NCI-H345 treated with DMSO at 0.1 percent for 48 hours (cell line): ENCODE results near the gene SLC7A10.
"Not testable (repeated sequence)": the region's sequence is repeated elsewhere in the genome, so short reads cannot be mapped to it uniquely, and the experiment has no call there.

ENCODE experiments used
- DNase-seq: peaks from one replicate; lab custom pipeline; 2025; ENCODE audit not compliant: unreplicated experiment; lab: John Stamatoyannopoulos, UW

The SLC7A10 gene

DNA sequence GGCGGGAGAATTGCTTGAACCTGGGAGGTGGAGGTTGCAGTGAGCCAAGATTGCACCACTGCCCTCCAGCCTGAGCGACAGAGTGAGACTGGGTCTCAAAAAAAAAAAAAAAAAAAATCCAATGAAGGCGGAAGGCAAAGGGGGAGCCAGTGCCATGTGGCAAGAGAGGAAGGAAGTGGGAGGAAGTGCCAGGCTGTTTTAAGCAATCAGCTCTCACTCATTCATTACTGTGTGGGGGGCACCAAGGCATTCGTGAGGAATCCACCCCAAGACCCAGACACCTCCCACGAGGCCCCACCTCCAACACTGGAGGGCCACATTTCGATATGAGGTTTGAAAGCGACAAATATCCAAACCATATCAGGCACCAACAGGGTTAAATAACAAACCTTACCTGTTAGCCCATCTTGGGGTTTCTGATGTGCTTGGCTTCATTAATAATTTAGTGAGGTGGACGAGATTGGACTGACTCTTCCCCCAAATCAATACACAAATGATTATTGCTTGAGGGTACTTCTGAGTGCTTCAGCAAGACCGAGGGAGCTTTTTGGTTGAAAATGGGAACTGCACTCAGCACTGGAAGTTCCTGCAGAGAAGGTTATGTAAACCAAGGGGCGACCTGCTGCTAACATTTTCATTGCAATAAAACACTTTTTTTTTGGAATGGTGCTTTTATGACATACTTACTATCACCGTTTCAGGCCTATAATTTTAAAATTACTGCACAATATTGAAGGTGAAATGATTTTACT lies 39.0 kb downstream of the SLC7A10 start:
- DNase-seq, result no peak

DNA sequence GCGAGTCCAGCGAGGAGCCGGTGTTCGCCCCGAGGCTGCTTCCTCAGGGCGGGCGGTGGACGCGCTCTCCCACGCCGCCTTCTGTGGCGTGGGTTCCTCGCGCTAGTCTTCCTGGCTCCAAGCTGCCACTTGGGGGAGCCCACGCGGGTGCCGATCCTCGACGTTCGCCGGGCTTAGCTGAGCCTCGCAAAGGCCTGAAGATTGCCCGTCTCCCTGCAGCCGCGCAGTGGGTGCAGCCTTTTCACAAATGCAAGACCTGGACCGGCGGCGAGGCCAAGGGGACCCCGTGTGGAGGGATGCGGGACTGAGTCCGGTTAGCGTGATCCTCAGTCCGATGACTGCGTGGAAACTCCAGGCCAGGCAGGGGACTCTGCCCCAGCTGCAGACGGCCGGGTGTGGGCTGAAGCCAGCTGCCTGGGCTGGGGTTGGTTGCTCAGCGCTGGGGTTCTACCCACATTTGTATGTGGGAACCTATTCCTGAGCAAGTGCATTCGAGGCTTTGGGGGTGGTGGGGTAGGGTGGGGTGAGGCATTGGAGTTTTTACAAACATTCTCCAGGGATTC lies 48.2 kb downstream of the SLC7A10 start:
- DNase-seq, result peak; percentile 89

DNA sequence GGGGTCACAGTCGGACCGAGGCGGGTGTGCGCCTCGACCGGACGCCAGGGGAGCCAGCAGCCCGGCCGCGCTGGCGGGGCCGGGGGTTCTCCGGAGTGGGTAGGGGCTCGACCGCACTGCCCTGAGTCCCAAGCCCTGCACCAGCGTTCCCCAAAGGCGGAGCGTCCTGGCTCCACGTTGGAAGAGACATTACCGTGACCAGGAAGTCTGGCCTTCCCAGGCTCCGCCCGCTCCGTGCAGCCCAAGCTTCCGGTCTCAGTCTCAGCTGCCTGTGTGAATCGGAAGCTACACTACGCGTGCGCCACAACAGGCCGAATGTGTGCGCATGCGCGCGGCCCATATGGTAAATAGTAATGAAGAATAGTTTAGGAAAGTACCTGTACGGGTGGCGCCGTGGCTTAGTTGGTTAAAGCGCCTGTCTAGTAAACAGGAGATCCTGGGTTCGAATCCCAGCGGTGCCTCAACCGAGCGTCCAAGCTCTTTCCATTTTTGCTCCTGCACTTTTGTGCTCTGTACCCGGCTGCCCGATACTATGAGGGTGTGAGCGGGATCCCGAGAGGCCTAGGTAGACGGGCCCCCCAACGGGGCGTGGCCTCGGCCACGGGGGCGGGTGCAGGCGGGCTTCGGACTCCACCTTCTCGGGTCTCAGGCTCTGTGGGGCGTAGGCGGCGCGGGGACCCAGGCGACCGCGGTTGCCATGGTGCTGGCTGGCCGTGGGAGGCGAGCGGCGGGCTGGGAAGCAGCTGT lies 48.8 kb downstream of the SLC7A10 start:
- DNase-seq, result peak; percentile 100

DNA sequence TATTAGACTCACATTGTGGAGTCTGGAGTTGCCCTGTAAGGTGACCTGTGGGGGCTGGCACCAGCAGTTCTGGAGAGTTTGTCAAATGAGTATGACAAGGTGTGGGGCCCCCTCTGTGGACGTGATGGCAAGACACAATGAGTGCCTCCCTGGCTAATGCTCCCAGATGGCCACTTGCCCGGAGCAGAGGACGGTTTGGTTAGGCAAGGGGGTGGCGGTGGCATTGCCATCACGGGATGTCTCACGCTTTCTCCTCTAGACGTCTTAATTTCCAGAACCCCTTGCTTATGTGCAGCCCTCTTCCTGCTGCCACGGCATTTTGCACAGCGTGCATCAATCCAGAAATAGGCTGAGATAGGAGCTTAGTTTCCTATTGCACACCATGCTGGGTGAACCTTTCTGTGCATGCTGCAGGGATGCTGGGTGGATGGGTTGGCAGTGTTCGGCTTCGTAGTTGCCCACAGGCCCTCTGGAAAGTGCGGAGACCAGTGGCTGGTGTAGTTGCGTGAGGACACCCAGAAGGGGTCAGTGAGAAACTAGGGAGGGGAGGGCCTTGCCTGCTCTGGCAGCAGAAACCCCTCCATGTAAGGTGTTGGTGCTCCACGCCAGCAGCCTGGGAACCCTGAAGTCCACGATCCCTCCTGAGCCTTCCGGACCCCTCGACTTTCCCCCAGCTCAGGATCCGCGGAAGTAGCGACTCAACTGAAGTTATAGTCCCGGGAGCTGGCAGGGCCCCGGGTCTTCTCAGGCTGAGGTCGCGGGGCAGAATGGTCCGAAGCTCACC lies 49.6 kb downstream of the SLC7A10 start:
- DNase-seq, result peak; percentile 52

DNA sequence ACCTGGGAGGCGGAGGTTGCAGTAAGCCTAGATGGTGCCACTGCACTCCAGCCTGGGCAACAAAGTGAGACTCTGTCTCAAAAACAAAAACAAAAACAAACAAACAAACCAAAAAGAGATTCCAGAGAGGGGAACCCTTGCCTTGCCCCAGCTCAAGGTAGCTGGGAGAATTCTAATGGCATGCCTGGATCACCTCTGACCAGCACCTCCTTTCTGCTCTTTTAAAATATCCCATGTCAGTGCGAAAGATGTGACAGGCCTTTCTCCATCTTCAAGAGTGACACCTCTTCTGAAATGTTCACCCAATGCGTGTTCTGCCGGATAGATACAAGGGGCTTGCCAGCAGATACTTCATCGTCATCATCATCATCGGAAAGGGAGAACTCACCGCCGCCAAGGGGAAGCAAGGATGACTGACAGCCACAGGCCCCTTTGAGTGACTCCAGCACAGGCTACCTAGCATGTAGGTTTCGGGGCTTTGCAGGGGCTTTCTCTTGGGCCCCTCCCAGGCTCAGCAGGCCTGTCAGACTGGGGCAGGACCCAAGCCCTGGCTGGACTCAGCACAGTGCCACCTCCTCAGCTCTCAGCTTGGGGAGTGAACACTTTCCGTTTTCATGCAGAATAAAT lies 50.4 kb downstream of the SLC7A10 start:
- no peak for DNase-seq

DNA sequence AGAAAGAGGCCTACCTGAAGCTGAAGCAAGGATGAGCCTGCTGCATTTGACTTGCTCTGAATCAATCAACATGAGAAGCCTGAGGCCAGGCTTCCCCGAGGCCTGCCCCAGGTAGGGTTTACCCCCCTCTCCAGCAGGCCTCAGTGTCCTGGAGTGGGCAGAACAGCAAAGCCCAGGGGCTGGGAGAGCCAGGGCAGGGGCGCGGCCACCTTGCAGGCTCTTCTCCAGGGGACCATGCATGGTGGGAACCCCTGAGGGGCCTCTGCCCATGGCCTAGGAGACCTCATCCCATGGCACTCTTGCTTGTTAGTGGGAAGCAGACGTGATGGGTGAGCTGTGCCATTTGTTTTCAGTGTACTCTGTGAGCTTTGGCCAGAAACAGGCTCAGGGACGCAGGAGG lies 51.5 kb downstream of the SLC7A10 start:
- DNase-seq, result no peak

DNA sequence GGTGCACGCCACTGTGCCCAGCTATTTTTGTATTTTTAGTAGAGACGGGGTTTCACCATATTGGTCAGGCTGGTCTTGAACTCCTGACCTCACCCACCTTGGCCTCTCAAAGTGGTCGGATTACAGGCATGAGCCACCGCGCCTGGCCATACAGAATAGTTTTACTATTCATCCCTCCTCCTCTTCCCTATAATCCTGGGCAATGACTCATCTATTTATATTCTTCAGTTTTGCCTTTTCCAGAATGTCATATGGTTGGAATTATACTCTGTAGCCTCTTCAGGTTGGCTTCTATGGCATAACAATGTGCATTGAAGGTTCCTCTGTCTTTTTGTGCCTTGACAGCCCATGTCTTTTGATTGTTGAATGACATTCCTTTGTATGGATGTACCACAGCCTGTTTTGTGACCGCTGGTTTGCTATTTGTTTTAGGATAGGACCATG lies 53.7 kb downstream of the SLC7A10 start:
- no peak for DNase-seq

DNA sequence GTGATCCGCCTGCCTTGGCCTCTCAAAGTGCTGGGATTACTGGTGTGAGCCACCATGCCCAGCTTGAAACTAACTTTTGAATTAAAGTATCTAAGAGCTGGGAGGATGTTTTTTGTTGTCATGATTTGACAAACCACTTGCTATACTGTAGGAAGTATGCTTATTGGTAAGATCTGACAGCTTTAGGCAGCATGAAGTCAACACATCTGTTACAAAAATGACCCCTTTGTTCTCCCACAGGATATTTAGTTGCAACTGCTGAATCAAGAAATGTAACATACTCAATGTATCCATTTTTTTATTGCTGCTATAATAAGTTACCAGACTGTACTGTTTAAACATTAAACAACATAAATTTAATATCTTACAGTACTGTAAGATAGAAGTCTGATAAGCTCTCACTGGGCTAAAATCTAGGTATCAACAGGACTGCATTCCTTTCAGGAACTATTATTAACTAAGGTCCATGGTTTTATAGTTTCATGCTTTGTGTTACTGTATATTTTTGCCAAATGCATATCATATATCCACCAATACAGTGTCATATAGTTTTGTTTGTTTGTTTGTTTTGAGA lies 54.3 kb downstream of the SLC7A10 start:
- no peak for DNase-seq

DNA sequence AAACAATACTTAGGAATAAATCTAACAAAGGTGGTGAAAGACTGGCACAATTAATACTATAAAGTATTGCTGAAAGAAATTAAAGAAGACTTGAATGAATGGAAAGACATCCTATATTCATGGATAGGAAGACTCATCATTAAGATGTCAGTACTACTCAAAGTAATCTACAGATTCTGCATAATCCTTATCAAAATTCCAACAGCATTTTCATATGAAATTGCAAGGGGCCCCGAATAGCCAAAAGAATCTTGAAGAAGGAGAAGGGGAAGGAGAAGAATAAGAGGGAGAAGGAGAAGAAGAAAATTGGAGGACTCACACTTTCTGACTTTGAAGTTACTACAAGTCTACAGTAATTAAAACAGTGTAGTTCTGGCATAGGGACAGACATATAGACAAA lies 57.1 kb downstream of the SLC7A10 start:
- no peak for DNase-seq

DNA sequence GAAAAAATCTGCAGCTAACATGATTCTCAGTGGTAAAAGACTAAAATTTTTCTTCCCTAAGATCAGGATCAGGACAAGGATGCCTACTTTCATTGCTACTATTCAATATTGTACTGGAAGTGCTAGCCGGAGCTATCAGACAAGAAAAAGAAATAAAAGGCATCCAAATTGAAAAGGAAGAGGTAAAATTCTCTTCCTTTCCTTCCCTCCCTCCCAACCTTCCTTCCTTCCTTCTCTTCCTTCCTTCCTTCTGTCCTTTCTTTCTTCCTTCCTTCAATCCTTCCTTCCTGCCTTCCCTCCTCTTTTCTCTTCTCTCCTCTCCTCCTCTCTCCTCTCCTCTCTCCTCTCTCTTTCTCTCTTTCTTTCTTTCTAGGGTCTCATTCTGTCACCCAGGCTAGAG lies 58.2 kb downstream of the SLC7A10 start:
- DNase-seq, result no peak

DNA sequence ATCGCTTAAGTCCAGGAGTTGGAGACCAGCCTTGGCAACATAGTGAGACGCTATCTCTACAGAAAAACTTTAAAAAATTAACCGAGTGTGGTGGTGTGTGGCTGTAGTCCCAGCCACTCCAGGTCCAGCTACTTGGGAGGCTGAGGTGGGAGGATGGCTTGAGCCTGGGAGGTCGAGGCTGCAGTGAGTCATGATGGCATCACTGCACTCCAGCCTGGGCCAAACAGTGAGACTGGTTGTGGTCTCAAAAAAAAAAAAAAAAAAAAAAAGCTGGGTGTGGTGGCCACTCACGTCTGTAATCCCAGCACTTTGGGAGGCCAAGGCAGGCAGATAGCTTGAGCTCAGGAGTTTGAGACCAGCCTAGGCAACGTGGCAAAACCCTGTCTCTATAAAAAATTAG lies 59.6 kb downstream of the SLC7A10 start:
- not testable (repeated sequence) for DNase-seq

DNA sequence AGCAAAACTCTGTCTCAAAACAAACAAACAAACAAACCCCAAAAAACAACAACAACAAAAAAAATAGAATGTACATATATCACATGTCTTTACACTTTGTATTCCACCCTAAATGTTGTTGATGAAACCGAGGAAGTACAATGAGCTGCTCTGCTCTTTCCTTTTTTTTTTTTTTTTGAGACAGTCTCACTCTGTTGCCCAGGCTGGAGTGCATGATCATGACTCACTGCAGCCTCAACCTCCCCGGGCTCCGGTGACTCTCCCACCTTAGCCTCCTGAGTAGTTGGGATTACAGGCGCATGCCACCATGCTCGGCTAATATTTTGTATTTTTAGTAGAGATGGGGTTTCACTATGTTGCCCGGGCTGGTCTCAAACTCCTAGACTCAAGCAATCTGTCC lies 62.2 kb downstream of the SLC7A10 start:
- no peak for DNase-seq

DNA sequence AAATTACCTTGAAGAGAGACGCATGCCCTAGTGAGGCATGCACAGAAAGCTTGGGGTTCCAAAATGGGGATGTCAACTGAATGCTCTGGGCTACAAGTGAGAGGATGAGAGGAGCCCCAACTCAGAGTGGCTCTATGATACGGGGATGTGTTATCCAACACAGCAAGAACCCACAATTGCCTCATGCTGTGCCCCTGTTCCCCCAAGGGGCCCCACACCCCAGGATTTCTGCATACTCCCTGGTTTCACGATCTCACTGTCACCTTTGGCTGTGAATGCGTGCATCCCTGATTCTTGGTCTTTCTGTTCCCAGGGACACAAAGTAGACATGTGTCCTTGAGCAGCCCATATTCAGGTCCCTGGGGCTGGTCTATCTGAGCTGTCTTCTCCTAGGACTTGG lies 64.4 kb downstream of the SLC7A10 start:
- DNase-seq, result no peak

DNA sequence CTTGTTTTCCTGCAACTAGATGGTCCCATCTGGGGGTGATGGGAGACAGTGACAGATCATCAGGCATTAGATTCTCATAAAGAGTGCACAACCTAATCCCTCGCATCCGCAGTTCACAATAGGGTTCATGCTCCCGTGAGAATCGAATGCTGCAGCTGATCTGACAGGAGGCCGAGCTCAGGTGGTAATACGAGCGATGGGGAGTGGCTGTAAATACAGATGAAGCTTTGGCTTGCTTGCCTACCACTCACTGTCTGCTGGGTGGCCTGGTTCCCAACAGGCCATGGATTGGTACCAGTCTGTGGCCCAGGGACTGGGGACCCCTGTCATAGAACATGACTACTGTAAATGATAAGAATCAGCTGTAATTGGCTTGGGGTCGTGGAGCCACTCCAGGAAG lies 65.8 kb downstream of the SLC7A10 start:
- DNase-seq, result no peak

DNA sequence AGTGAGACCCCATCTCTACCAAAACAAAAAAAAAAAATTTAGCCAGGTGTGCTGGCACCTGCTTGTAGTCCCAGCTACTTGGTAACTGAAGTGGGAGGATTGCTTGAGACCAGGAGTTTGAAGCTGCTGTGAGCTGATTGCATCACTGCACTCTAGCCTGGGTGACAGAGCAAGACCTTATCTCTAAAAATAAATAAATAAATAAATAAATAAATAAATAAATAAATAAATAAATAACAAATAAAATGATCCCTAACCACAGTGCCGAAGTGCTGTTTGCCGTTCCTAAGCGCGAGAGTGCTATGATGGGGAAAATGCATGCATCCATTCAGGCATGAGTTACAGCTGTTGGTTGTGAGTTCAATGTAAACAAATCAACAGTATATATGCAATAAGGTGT lies 66.5 kb downstream of the SLC7A10 start:
- DNase-seq, result no peak
